BE2C (cell line): Measurements from ENCODE around the gene NPPC.
"Not testable (repeated sequence)": the region's sequence is repeated elsewhere in the genome, so short reads cannot be mapped to it uniquely, and the experiment has no call there.

ENCODE experiments used
- DNase-seq: peaks from one replicate; pipeline ENCODE4 v3.0.0-alpha.2; 2020
- H3K27me3 ChIP-seq: fragments of 250-450 bp; sonication (Bioruptor Pico); 2 replicates; pipeline ENCODE4 v1.5.1; 2020; ENCODE audit warnings: mild to moderate bottlenecking
- H3K36me3 ChIP-seq: fragments of 250-450 bp; sonication (Bioruptor Pico); 2 replicates; pipeline ENCODE4 v1.5.1; 2020; ENCODE audit warnings: mild to moderate bottlenecking
- H3K4me1 ChIP-seq: fragments of 250-450 bp; sonication (Bioruptor Pico); 2 replicates; pipeline ENCODE4 v1.5.1; 2020
- H3K4me3 ChIP-seq: 2 replicates; pipeline ENCODE4 v1.5.1; 2011; ENCODE audit warnings: low read depth, low read length
- H3K9me3 ChIP-seq: fragments of 250-450 bp; sonication (Bioruptor Pico); 2 replicates; pipeline ENCODE4 v1.5.1; 2020
- TF ChIP-seq, protein P1 (sequence below): IDR thresholded peaks from 2 replicates; pipeline ENCODE4 v1.5.1; 2012; ENCODE audit warnings: mild to moderate bottlenecking, low read depth, low read length

The NPPC gene

DNA sequence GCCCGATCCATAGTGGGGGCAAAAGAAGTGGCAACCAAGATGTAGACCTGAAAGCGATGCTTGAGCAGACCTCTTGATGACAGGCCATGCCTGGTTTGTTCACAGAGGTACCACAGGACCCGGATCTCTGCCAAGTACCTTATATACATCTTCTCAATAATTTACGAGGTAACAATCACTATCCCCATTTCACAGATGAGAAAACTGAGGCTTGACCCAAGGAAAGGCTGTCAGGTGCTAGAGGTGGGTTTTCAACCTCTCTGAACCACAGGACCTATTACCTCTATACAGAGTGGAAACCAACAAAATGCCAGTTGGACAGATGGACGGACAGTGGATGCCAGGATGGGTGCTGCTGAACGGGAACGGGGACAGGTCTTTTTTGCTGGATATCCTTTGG lies 21.5 kb upstream of the NPPC start:
- no peaks in the 10 kb centered on the region for H3K36me3 ChIP-seq
- no peaks in the 10 kb centered on the region for H3K9me3 ChIP-seq
- no peaks in the 10 kb centered on the region for H3K4me1 ChIP-seq
- TF ChIP-seq, protein P1, sequence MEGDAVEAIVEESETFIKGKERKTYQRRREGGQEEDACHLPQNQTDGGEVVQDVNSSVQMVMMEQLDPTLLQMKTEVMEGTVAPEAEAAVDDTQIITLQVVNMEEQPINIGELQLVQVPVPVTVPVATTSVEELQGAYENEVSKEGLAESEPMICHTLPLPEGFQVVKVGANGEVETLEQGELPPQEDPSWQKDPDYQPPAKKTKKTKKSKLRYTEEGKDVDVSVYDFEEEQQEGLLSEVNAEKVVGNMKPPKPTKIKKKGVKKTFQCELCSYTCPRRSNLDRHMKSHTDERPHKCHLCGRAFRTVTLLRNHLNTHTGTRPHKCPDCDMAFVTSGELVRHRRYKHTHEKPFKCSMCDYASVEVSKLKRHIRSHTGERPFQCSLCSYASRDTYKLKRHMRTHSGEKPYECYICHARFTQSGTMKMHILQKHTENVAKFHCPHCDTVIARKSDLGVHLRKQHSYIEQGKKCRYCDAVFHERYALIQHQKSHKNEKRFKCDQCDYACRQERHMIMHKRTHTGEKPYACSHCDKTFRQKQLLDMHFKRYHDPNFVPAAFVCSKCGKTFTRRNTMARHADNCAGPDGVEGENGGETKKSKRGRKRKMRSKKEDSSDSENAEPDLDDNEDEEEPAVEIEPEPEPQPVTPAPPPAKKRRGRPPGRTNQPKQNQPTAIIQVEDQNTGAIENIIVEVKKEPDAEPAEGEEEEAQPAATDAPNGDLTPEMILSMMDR, result no peak
- no peaks in the 10 kb centered on the region for H3K27me3 ChIP-seq
- H3K4me3 ChIP-seq, result no peak overlapping the region
- no peak for DNase-seq

DNA sequence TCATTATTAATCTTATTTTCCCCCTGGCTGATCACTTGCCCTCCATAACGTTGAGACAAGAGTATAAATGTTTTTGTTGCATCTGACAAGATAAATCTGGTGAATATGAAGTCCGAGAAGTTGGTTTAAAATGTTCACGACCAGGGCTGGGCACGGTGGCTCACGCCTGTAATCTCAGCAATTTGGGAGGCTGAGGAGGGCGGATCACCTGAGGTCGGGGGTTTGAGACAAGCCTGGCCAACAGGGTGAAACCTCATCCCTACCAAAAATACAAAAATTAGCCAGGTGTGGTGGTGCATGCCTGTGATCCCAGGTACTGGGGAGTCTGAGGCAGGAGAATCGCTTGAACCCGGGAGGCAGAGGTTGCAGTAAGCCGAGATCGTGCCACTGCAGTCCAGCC lies 20.9 kb upstream of the NPPC start:
- H3K4me1 ChIP-seq, H3K4me3 ChIP-seq, H3K27me3 ChIP-seq, H3K9me3 ChIP-seq, DNase-seq, H3K36me3 ChIP-seq: not testable (repeated sequence)

DNA sequence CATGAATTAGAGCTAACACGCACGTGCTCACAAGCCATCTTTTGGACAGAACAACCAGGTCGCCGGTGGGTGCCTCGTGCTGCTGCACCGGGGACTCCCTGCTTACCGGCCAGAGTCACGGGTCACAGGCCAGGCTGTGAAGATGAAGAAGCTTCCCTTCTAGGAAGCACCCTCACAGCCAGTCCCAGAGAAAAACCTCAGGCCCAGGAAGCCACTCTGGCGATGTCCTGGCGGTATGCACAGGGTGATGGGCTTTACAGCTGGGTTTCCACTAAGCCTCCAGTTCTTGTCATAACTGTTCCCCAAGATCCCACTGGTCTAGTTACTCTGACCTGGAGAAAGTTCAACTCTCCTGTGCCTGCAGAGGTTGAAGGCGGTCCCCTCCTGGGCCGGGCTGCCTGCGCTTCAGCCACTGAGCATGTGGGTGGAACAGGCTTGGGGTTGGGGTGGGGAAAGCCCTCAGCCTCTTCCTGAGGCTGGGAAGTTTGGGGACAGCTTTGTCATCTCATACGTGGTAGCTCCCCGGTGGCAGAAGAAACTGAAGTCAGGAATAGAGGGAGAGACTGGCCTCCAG lies 20.1 kb upstream of the NPPC start:
- no peak for DNase-seq
- H3K9me3 ChIP-seq, result no peaks in the 10 kb centered on the region
- no peaks in the 10 kb centered on the region for H3K4me1 ChIP-seq
- TF ChIP-seq, protein P1, result no peak
- H3K27me3 ChIP-seq, result no peaks in the 10 kb centered on the region
- no peak overlapping the region for H3K4me3 ChIP-seq
- H3K36me3 ChIP-seq, result no peaks in the 10 kb centered on the region

DNA sequence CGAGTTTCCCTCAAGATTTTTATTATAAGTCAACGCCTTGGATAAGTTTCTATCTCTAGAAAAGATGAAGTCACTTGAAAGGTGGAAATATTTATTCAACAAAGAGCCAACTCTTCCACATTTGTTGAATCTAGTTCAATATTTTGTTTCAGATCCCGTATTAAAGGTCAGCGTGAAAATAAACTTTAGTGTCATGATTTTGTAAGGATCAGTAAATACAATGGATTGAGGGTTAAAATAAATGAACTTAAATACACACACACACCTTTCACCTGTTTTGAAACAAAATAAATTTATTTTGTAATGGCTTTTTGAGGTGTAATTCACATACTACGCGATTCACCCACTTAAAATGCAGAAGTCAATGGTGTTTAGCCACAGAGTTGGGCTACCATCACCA lies 16.0 kb upstream of the NPPC start:
- TF ChIP-seq, protein P1, result no peak

DNA sequence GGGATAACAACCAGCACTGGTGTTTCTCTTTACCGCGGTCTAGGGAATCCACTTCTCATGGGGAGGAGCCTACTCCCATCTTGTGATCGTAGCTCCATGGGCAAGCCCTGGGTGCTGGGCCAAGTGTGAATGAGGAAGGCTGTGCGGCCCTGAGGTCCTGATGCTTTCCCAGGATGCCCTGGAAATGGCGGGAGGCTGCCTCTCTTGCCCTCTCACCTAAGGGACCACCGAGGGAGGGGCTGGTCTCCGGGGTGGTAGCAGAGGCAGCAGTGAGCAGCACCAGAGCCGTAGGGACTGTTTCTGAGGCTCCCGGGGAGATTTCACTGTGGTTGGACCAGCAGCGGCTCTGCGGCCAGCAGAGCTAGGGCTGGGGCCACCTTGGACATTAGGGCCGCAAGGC lies 15.5 kb upstream of the NPPC start:
- Histone ChIP-seq H3K27me3 (no peaks in the 10 kb centered on the region), H3K4me1 (no peaks in the 10 kb centered on the region), H3K4me3 (no peak overlapping the region), H3K9me3 (no peaks in the 10 kb centered on the region), H3K36me3 (no peaks in the 10 kb centered on the region)
- DNase-seq, result no peak
- TF ChIP-seq, protein P1, result no peak

More for the DNA sequence above, 16.0 kb upstream of the NPPC start:
- no peaks in the 10 kb centered on the region for H3K4me1 ChIP-seq
- no peaks in the 10 kb centered on the region for H3K36me3 ChIP-seq
- H3K9me3 ChIP-seq, result no peaks in the 10 kb centered on the region
- no peak overlapping the region for H3K4me3 ChIP-seq
- DNase-seq, result no peak
- no peaks in the 10 kb centered on the region for H3K27me3 ChIP-seq

GRCh38 chr2:231940795-231941194 lies 14.6 kb upstream of the NPPC start:
- Histone ChIP-seq H3K27me3 (no peaks in the 10 kb centered on the region), H3K36me3 (no peaks in the 10 kb centered on the region), H3K4me3 (no peak overlapping the region), H3K9me3 (no peaks in the 10 kb centered on the region), H3K4me1 (no peaks in the 10 kb centered on the region)
- TF ChIP-seq, protein P1, result no peak
- no peak for DNase-seq

GRCh38 chr2:231939022-231939421 lies 12.8 kb upstream of the NPPC start:
- Histone ChIP-seq H3K4me1 (peaks cover 4% of the 10 kb centered on the region), H3K4me3 (no peak overlapping the region), H3K36me3 (no peaks in the 10 kb centered on the region), H3K9me3 (no peaks in the 10 kb centered on the region), H3K27me3 (no peaks in the 10 kb centered on the region)
- TF ChIP-seq, protein P1, result no peak
- no peak for DNase-seq
